Measurements from ENCODE around the gene TMEM14C. TPM values are rescaled to one million over a fixed set of nuclear protein-coding genes. Genes with fewer than 3 reads are reported as not detected.

TMEM14C gene
- total and polyA plus RNA-seq, 2 donors (not counting 3 experiments of a cell fraction or from before 2014, with no cell fraction given) = 89.3 to 146 TPM

GRCh38 chr6:10719296-10719963 lies 3.4 kb upstream of the TMEM14C start:
- Histone ChIP-seq H3K9ac (replicated peaks; ENCODE audit: extremely low read depth, insufficient read depth, low read length) (no peak overlapping the region), H4K20me1 (replicated peaks; ENCODE audit: control insufficient read depth, extremely low read depth, insufficient read depth, low read length) (no peaks in the 10 kb centered on the region), H3K36me3 (ENCODE audit: control insufficient read depth in 2 of 2, extremely low read depth in 1 of 2, insufficient read depth in 2 of 2, low read length in 2 of 2) (no peaks in the 10 kb centered on the region), H3K4me2 (ENCODE audit: insufficient read depth, low read length) (peak overlapping the region; percentile 18), H3K27ac (ENCODE audit: insufficient read depth, low read depth, low read length) (no peak overlapping the region), H3K9me1 (replicated peaks; ENCODE audit: control insufficient read depth, extremely low read depth, insufficient read depth, low read length) (no peaks in the 10 kb centered on the region), H3K4me1 (ENCODE audit: control insufficient read depth, extremely low read depth, insufficient read depth, low read length) (peaks cover 10% of the 10 kb centered on the region), H3K79me2 (ENCODE audit: control insufficient read depth, insufficient read depth, low read length) (no peaks in the 10 kb centered on the region), H3K9me3 (replicated peaks; ENCODE audit: control insufficient read depth, insufficient read depth, low read length) (no peaks in the 10 kb centered on the region), H3K4me3 (replicated peaks in 1 of 3; ENCODE audit: insufficient read depth in 1 of 3, low read depth in 1 of 3, low read length in 3 of 3) (peak overlapping the region in 1 of 3 experiments; percentile 85), H2AFZ (ENCODE audit: low read depth, low read length) (no peak overlapping the region), H3K27me3 (ENCODE audit: control insufficient read depth in 2 of 2, insufficient read depth in 2 of 2, low read length in 2 of 2) (no peaks in the 10 kb centered on the region)
- ChIA-PET POLR2A (interaction anchor here (0.6 kb wide), 1 partner anchor 15 kb away, joined by 6 read pairs; no protein-coding TSS in a partner anchor), CTCF (interaction anchor here (0.6 to 4.8 kb wide), 6 partner anchors 8 to 258 kb away, joined by 3 to 21 read pairs (median 4); no protein-coding TSS in a partner anchor)
- dilution Hi-C loops (cut with MboI; ENCODE audit: extremely low pct_ligation_motif_present, low sequenced_read_pairs) = no loop called here
- peak; percentile 24 for DNase-seq (ENCODE audit: low read depth, low spot score)
- intact Hi-C loops (cut with micrococcal nuclease) = no loop called here
- FAIRE-seq = peak; percentile 37
- BruUV-seq (replicated peaks) = TSS peak; percentile 57
- TF ChIP-seq MYC (IDR thresholded peaks at IDR 0.05; ENCODE audit: low read depth, low read length) (no peak), GATA2 (IDR thresholded peaks at IDR 0.05; ENCODE audit: insufficient read depth, insufficient read length, low read depth, low read length) (no peak), POLR2AphosphoS5 (IDR thresholded peaks at IDR 0.05; ENCODE audit: insufficient read depth, low read depth, low read length) (no peak)
- TF ChIP-seq, protein P1, sequence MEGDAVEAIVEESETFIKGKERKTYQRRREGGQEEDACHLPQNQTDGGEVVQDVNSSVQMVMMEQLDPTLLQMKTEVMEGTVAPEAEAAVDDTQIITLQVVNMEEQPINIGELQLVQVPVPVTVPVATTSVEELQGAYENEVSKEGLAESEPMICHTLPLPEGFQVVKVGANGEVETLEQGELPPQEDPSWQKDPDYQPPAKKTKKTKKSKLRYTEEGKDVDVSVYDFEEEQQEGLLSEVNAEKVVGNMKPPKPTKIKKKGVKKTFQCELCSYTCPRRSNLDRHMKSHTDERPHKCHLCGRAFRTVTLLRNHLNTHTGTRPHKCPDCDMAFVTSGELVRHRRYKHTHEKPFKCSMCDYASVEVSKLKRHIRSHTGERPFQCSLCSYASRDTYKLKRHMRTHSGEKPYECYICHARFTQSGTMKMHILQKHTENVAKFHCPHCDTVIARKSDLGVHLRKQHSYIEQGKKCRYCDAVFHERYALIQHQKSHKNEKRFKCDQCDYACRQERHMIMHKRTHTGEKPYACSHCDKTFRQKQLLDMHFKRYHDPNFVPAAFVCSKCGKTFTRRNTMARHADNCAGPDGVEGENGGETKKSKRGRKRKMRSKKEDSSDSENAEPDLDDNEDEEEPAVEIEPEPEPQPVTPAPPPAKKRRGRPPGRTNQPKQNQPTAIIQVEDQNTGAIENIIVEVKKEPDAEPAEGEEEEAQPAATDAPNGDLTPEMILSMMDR (IDR thresholded peaks at IDR 0.05; ENCODE audit: extremely low read depth in 1 of 2, insufficient read depth in 1 of 2, low read depth in 1 of 2, low read length in 2 of 2) = no peak

DNA sequence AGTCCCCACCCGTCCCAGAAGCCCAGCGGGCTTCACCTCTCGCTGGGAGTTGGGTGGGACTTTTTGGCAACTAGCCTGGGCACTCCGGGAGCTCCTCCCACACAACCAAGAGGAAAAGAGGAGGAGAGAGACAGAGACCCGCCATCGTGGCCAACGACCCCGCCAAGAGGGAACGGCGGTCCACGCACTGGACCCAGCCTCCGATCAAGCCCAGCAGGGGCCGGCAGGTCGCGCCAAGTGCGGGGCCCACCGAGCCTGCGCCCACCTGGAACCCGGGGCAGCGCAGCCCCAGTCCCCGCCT lies 3.0 kb upstream of the TMEM14C start:
- intact Hi-C loops (cut with micrococcal nuclease) = loop anchor here (10.0 kb wide), 1 partner anchor 375 kb away; the partner anchor contains the start of gene SMIM13
- Histone ChIP-seq H3K4me1 (ENCODE audit: control insufficient read depth, extremely low read depth, insufficient read depth, low read length) (peaks cover 10% of the 10 kb centered on the region), H3K27me3 (ENCODE audit: control insufficient read depth in 2 of 2, insufficient read depth in 2 of 2, low read length in 2 of 2) (no peaks in the 10 kb centered on the region), H3K4me2 (ENCODE audit: insufficient read depth, low read length) (peak overlapping the region; percentile 18), H3K27ac (ENCODE audit: insufficient read depth, low read depth, low read length) (no peak overlapping the region), H3K36me3 (ENCODE audit: control insufficient read depth in 2 of 2, extremely low read depth in 1 of 2, insufficient read depth in 2 of 2, low read length in 2 of 2) (no peaks in the 10 kb centered on the region), H3K79me2 (ENCODE audit: control insufficient read depth, insufficient read depth, low read length) (no peaks in the 10 kb centered on the region), H3K9me3 (replicated peaks; ENCODE audit: control insufficient read depth, insufficient read depth, low read length) (no peaks in the 10 kb centered on the region), H3K9ac (replicated peaks; ENCODE audit: extremely low read depth, insufficient read depth, low read length) (peak overlapping the region; percentile 41), H4K20me1 (replicated peaks; ENCODE audit: control insufficient read depth, extremely low read depth, insufficient read depth, low read length) (no peaks in the 10 kb centered on the region), H3K4me3 (replicated peaks in 1 of 3; ENCODE audit: insufficient read depth in 1 of 3, low read depth in 1 of 3, low read length in 3 of 3) (peak overlapping the region in 2 of 3 experiments; percentile 7 to 85), H3K9me1 (replicated peaks; ENCODE audit: control insufficient read depth, extremely low read depth, insufficient read depth, low read length) (no peaks in the 10 kb centered on the region), H2AFZ (ENCODE audit: low read depth, low read length) (peak overlapping the region; percentile 69)
- ChIA-PET CTCF (interaction anchor here (0.8 to 4.8 kb wide), 6 partner anchors 8 to 241 kb away, joined by 3 to 21 read pairs (median 4); partner anchors contain the start of genes C6orf52 and PAK1IP1), POLR2A (no interaction called here)
- dilution Hi-C loops (cut with MboI; ENCODE audit: extremely low pct_ligation_motif_present, low sequenced_read_pairs) = no loop called here
- DNase-seq (ENCODE audit: low read depth, low spot score) (no peak), FAIRE-seq (no peak)
- no peak for TF ChIP-seq MYC (IDR thresholded peaks at IDR 0.05; ENCODE audit: low read depth, low read length)
- no peak for TF ChIP-seq POLR2AphosphoS5 (IDR thresholded peaks at IDR 0.05; ENCODE audit: insufficient read depth, low read depth, low read length)
- no peak for TF ChIP-seq EZH2 (IDR thresholded peaks at IDR 0.05; ENCODE audit: borderline replicate concordance, low read depth, low read length, severe bottlenecking)
- TF ChIP-seq, protein P1 (IDR thresholded peaks at IDR 0.05; ENCODE audit: extremely low read depth in 1 of 2, insufficient read depth in 1 of 2, low read depth in 1 of 2, low read length in 2 of 2) = no peak
- TF ChIP-seq FOS (IDR thresholded peaks at IDR 0.05; ENCODE audit: borderline replicate concordance, insufficient read depth, low read length) = no peak
- TF ChIP-seq MAX (IDR thresholded peaks at IDR 0.05; ENCODE audit: insufficient read depth, insufficient read length) = no peak
- no peak for TF ChIP-seq JUN (IDR thresholded peaks at IDR 0.05; ENCODE audit: borderline replicate concordance, insufficient read depth, insufficient read length, low read depth)
- no peak for TF ChIP-seq POLR2A (IDR thresholded peaks at IDR 0.05; ENCODE audit: low read depth, low read length)
- TF ChIP-seq GATA2 (IDR thresholded peaks at IDR 0.05; ENCODE audit: insufficient read depth, insufficient read length, low read depth, low read length) = no peak
- no TSS peak for BruUV-seq (replicated peaks)

Measured in endothelial cell of umbilical vein (primary cell).